H1 (cell line): ENCODE results near the gene PAXIP1. TPM values are rescaled to one million over a fixed set of nuclear protein-coding genes. Genes with fewer than 3 reads are reported as not detected.

Experiments
- CTCF ChIA-PET: fragments of 300-600 bp; sonication (Branson Sonifier 250); formaldehyde crosslinking; loops from one replicate; lab custom pipeline; 2021; ENCODE audit not compliant: partially characterized antibody; lab: Charles Lee
- POLR2A ChIA-PET: fragments of 300-600 bp; sonication (Branson Sonifier 250); formaldehyde crosslinking; loops from one replicate; lab custom pipeline; 2021; ENCODE audit warnings: inconsistent platforms; ENCODE audit not compliant: partially characterized antibody; lab: Charles Lee
- DNase-seq, 2 experiments: peaks; one replicate each; pipeline versions ENCODE4 v3.0.0 to v3.0.0-alpha.2; 2010 to 2022; ENCODE audit warnings: low spot score in 2 of 2, low read depth in 1 of 2, mixed read lengths in 1 of 2
- FAIRE-seq: peaks from 2 replicates; lab custom pipeline; 2011; peaks lifted over from hg19 to GRCh38; lab: Jason Lieb, UNC
- H2AFZ ChIP-seq: 2 replicates; pipeline ENCODE4 v1.8.1; 2012; ENCODE audit warnings: low read length, inconsistent platforms
- H2AK5ac ChIP-seq: 2 replicates; pipeline ENCODE4 v1.6.1; 2013; ENCODE audit warnings: low read depth, low read length
- H2BK120ac ChIP-seq: replicated peaks from 2 replicates; pipeline ENCODE3; 2013; ENCODE audit warnings: low read depth, low read length, inconsistent platforms
- H2BK12ac ChIP-seq: 2 replicates; pipeline ENCODE4 v1.6.1; 2013; ENCODE audit warnings: low read depth, low read length
- H2BK15ac ChIP-seq: 2 replicates; pipeline ENCODE4 v1.6.1; 2013; ENCODE audit warnings: low read length
- H2BK20ac ChIP-seq: 2 replicates; pipeline ENCODE4 v1.6.1; 2013; ENCODE audit warnings: low read length
- H2BK5ac ChIP-seq: 2 replicates; pipeline ENCODE4 v1.6.1; 2013; ENCODE audit warnings: low read depth, low read length
- H3K14ac ChIP-seq: 2 replicates; pipeline ENCODE4 v1.6.1; 2013; ENCODE audit warnings: inconsistent platforms; ENCODE audit not compliant: insufficient read length
- H3K18ac ChIP-seq: 2 replicates; pipeline ENCODE4 v1.6.1; 2013; ENCODE audit warnings: low read length; ENCODE audit errors: extremely low read depth
- H3K23ac ChIP-seq: 2 replicates; pipeline ENCODE4 v1.6.1; 2013; ENCODE audit warnings: inconsistent platforms; ENCODE audit not compliant: insufficient read length
- H3K23me2 ChIP-seq: 2 replicates; pipeline ENCODE4 v1.6.1; 2013; ENCODE audit warnings: low read depth, low read length
- H3K27ac ChIP-seq: 2 replicates; pipeline ENCODE4 v1.6.1; 2011; ENCODE audit warnings: low read depth, low read length, inconsistent platforms
- H3K27me3 ChIP-seq, 4 experiments: replicated peaks in 1 of 4; 1 replicate in 1 of 4; 2 replicates in 3 of 4; pipeline versions ENCODE4 v1.6.1 to v1.8.1; 2011 to 2013; ENCODE audit warnings: low read length in 3 of 4, mild to moderate bottlenecking in 3 of 4, inconsistent platforms in 2 of 4, mixed read lengths in 2 of 4, moderate library complexity in 1 of 4; ENCODE audit not compliant: control insufficient read depth in 3 of 4, insufficient read depth in 3 of 4; ENCODE audit errors: extremely low read depth in 1 of 4
- H3K36me3 ChIP-seq, 4 experiments: 2 replicates each; pipeline versions ENCODE4 v1.6.1 to v1.8.1; 2011 to 2013; ENCODE audit warnings: mild to moderate bottlenecking in 4 of 4, low read length in 3 of 4, moderate library complexity in 2 of 4, control low read depth in 1 of 4, inconsistent platforms in 1 of 4; ENCODE audit not compliant: insufficient read depth in 4 of 4, control insufficient read depth in 2 of 4
- H3K4ac ChIP-seq: replicated peaks from 2 replicates; pipeline ENCODE3; 2013; ENCODE audit warnings: low read length, low read depth, mixed read lengths, inconsistent platforms; ENCODE audit not compliant: insufficient read length
- H3K4me1 ChIP-seq, 4 experiments: replicated peaks in 1 of 4; 1 replicate in 1 of 4; 2 replicates in 3 of 4; pipeline versions ENCODE4 v1.6.1 to v1.8.1; 2011 to 2013; ENCODE audit warnings: low read length in 3 of 4, inconsistent platforms in 2 of 4, mixed read lengths in 1 of 4; ENCODE audit not compliant: insufficient read depth in 4 of 4, control insufficient read depth in 3 of 4
- H3K4me2 ChIP-seq, 2 experiments: 2 replicates each; pipeline versions ENCODE4 v1.6.1 to v1.8.1; 2011 to 2013; ENCODE audit warnings: low read depth in 2 of 2, low read length in 2 of 2, control low read depth in 1 of 2, inconsistent platforms in 1 of 2, mild to moderate bottlenecking in 1 of 2; ENCODE audit not compliant: insufficient read depth in 1 of 2
- H3K4me3 ChIP-seq, 4 experiments: fragments of 200-600, 300-600 bp in 1 of 4; sonication (generic), shearing (Covaris generic), sonication (Bioruptor Twin) in 1 of 4; 2 replicates each; pipeline versions ENCODE4 v1.5.1 to v1.8.1; 2011 to 2016; ENCODE audit warnings: low read length in 4 of 4, low read depth in 3 of 4, control low read depth in 2 of 4, inconsistent platforms in 2 of 4, mild to moderate bottlenecking in 2 of 4, mixed read lengths in 1 of 4, moderate library complexity in 1 of 4; ENCODE audit not compliant: insufficient read depth in 2 of 4; ENCODE audit errors: extremely low read depth in 1 of 4
- H3K56ac ChIP-seq: replicated peaks from 2 replicates; pipeline ENCODE3; 2013; ENCODE audit warnings: low read depth, mild to moderate bottlenecking, mixed read lengths, low read length, inconsistent platforms; ENCODE audit not compliant: insufficient read length
- H3K79me1 ChIP-seq: 2 replicates; pipeline ENCODE4 v1.6.1; 2013; ENCODE audit warnings: low read depth, low read length, control low read depth
- H3K79me2 ChIP-seq, 2 experiments: 2 replicates each; pipeline versions ENCODE4 v1.6.1 to v1.8.1; 2012 to 2013; ENCODE audit warnings: low read length in 2 of 2, mild to moderate bottlenecking in 2 of 2, inconsistent platforms in 1 of 2; ENCODE audit not compliant: insufficient read depth in 2 of 2, control insufficient read depth in 1 of 2
- H3K9ac ChIP-seq, 4 experiments: replicated peaks in 1 of 4; 1 replicate in 1 of 4; 2 replicates in 3 of 4; pipeline versions ENCODE4 v1.6.1 to v1.8.1; 2011 to 2013; ENCODE audit warnings: low read depth in 3 of 4, low read length in 3 of 4, control low read depth in 2 of 4, mild to moderate bottlenecking in 2 of 4, moderate library complexity in 2 of 4, inconsistent platforms in 1 of 4; ENCODE audit errors: extremely low read depth in 1 of 4
- H3K9me3 ChIP-seq, 2 experiments: 2 replicates each; pipeline versions ENCODE4 v1.6.1 to v1.8.1; 2012 to 2013; ENCODE audit warnings: mild to moderate bottlenecking in 2 of 2, moderate library complexity in 2 of 2, control low read depth in 1 of 2, inconsistent platforms in 1 of 2, low read depth in 1 of 2, low read length in 1 of 2, mixed read lengths in 1 of 2; ENCODE audit not compliant: insufficient read depth in 2 of 2
- H4K20me1 ChIP-seq, 2 experiments: replicated peaks in 1 of 2; 2 replicates each; pipeline versions ENCODE3 to v1.8.1; 2011 to 2013; ENCODE audit warnings: inconsistent platforms in 2 of 2, low read length in 2 of 2, mild to moderate bottlenecking in 1 of 2; ENCODE audit not compliant: insufficient read depth in 2 of 2, control insufficient read depth in 1 of 2
- H4K5ac ChIP-seq: 2 replicates; pipeline ENCODE4 v1.6.1; 2013; ENCODE audit warnings: low read length, low read depth, mixed read lengths, inconsistent platforms; ENCODE audit not compliant: insufficient read length
- H4K8ac ChIP-seq: 2 replicates; pipeline ENCODE4 v1.8.0; 2013; ENCODE audit warnings: mild to moderate bottlenecking, moderate library complexity, low read length, inconsistent platforms; ENCODE audit not compliant: insufficient read depth; ENCODE audit errors: extremely low read depth
- H4K91ac ChIP-seq: replicated peaks from 2 replicates; pipeline ENCODE3; 2013; ENCODE audit warnings: low read length, mixed read lengths, inconsistent platforms; ENCODE audit not compliant: insufficient read length
- WGBS, 2 experiments: shearing (Covaris generic) in 1 of 2; methylation state at CpG; one replicate each; pipeline versions ENCODE4 v1.1.6 to v1.1.7; 2013 to 2015; ENCODE audit warnings: low lambda C conversion rate in 2 of 2, mixed read lengths in 2 of 2, inconsistent platforms in 1 of 2, low coverage in 1 of 2, missing lambda C conversion rate in 1 of 2; ENCODE audit not compliant: insufficient replicate concordance in 2 of 2, insufficient coverage in 1 of 2, insufficient read length in 1 of 2; ENCODE audit errors: extremely low coverage in 1 of 2, missing lambda C conversion rate in 1 of 2; 5-methylcytosine and 5-hydroxymethylcytosine counted together
- polyA plus RNA-seq, 7 experiments: library from polyadenylated mRNA; depleted of rRNA in 3 of 7; stranded (reverse) in 5 of 7; unstranded in 2 of 7; fragments of >200 nt in 5 of 7; fragments of 200-250 nt in 2 of 7; gene quantifications; 1 replicate in 5 of 7; 2 replicates in 1 of 7; 4 replicates in 1 of 7; pipeline versions ENCODE4 v1.2.1 to v1.2.3, GENCODE V29; 2011 to 2013; ENCODE audit warnings: missing spikeins in 2 of 7, mixed read lengths in 2 of 7
- total RNA-seq: library from RNA; stranded (reverse); fragmentation: NEBNext Ultra II Directional; extraction: Animal tissue kit (Norgen Biotek cat#: 25700); gene quantifications from 2 replicates; pipeline ENCODE4 v1.2.1, GENCODE V29; 2021

The PAXIP1 gene
- total and polyA plus RNA-seq, 2 of the 8 experiments (the other 6 are each of a cell fraction or from before 2014, with no cell fraction given) = 32.4 to 32.8 TPM

DNA sequence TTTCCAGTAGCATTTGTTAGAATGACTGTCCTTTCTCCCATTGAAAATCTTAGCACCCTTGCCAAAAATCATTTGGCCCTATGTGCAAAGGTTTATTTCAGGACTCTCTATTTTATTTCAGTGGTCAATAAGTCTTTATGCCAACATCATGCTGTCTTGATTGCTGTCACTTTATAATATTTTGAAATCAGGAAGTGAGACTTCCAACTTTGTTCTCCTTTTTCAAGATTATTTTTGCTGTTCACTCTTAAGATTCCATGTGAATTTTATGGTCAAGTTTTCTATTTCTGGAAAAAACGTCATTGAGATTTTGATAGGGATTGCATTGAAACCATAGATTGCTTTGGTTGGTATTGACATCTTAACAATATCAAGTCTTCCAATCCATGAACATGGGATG is 65.1 kb downstream of the PAXIP1 start:
- Histone ChIP-seq H3K27me3 (no peaks in the 10 kb centered on the region), H3K4me3 (no peak overlapping the region), H3K36me3 (peaks cover 0 to 16% (median 0%) of the 10 kb centered on the region in 4 experiments; a peak in 2 of 8 replicates), H3K23me2 (no peaks in the 10 kb centered on the region), H3K14ac (no peak overlapping the region), H3K79me2 (no peaks in the 10 kb centered on the region), H2AFZ (no peak overlapping the region), H3K56ac (no peak overlapping the region), H2BK5ac (no peak overlapping the region), H3K4me2 (no peak overlapping the region), H2BK20ac (no peak overlapping the region), H3K79me1 (no peaks in the 10 kb centered on the region), H3K4ac (no peak overlapping the region), H2BK12ac (no peak overlapping the region), H4K20me1 (no peaks in the 10 kb centered on the region), H2AK5ac (no peak overlapping the region), H3K27ac (no peak overlapping the region), H3K9ac (no peak overlapping the region), H4K5ac (no peak overlapping the region), H3K4me1 (no peaks in the 10 kb centered on the region), H2BK120ac (no peak overlapping the region), H3K9me3 (peaks cover 33 to 37% of the 10 kb centered on the region in 2 experiments), H4K8ac (no peak overlapping the region), H2BK15ac (no peak overlapping the region), H4K91ac (no peak overlapping the region), H3K23ac (no peak overlapping the region), H3K18ac (no peak overlapping the region)
- WGBS, 2 experiments = 87% methylated on average over 1 of the region's 1 CpG; no CpG with 5 or more reads in 1 of the 2 experiments
- DNase-seq = no peak
- FAIRE-seq = no peak
- CTCF ChIA-PET = interaction anchor here (1.3 to 1.6 kb wide), 2 partner anchors 10 to 24 kb away, joined by 3 to 5 read pairs; no protein-coding TSS in a partner anchor
- POLR2A ChIA-PET = no interaction called here
